Transverse colon (tissue), 4 donors: ENCODE results near the gene AFP.

ENCODE experiments used
- CTCF ChIP-seq, 5 experiments: fragments of 200-600 bp in 3 of 5; fragments of 450-650 bp in 2 of 5; sonication (generic) in 3 of 5; IDR thresholded peaks; 1 replicate in 2 of 5; 2 replicates in 3 of 5; pipeline ENCODE4 v1.5.1; 2016 to 2017; ENCODE audit warnings: antibody characterized with exemption in 5 of 5, inconsistent platforms in 3 of 5, mild to moderate bottlenecking in 2 of 5, moderate library complexity in 1 of 5
- EP300 ChIP-seq: sonication (generic); formaldehyde crosslinking; IDR thresholded peaks from one replicate; pipeline ENCODE4 v1.6.1; 2017; ENCODE audit warnings: antibody characterized with exemption, low read depth
- POLR2A ChIP-seq: fragments of 450-650 bp; IDR thresholded peaks from one replicate; pipeline ENCODE4 v1.6.1; 2016; ENCODE audit warnings: antibody characterized with exemption, mild to moderate bottlenecking, moderate library complexity
- POLR2AphosphoS5 ChIP-seq, 3 donors: sonication (generic); formaldehyde crosslinking; IDR thresholded peaks; one replicate each; pipeline ENCODE4 v1.6.1; 2016; ENCODE audit warnings: antibody characterized with exemption in 3 of 3

- TF ChIP-seq POLR2A (no peak), POLR2AphosphoS5 (IDR thresholded peaks at IDR 0.05) (no peak), CTCF (IDR thresholded peaks at IDR 0.05) (no peak), EP300 (no peak)
Observed at GRCh38 chr4:73409012-73409862, 26.8 kb upstream of the AFP start.
